T-helper 17 cell (primary cell): ENCODE measurements around the gene ELAVL2. TPM values are rescaled to one million over a fixed set of nuclear protein-coding genes. Genes with fewer than 3 reads are reported as not detected.

Experiments used
- ATAC-seq: fragments of 150-1000 bp; cut with Tn5 transposase; 2 replicates; pipeline ENCODE4 v1.10.0; 2021; ENCODE audit warnings: mild to moderate bottlenecking, moderate library complexity
- DNase-seq, 3 donors: peaks; one replicate each; pipeline versions ENCODE4 v3.0.0 to v3.0.0-alpha.2; 2020 to 2021
- H3K9me3 ChIP-seq: one replicate; pipeline ENCODE4 v1.7.0; 2013; ENCODE audit warnings: low read length, mild to moderate bottlenecking; ENCODE audit not compliant: control insufficient read depth, poor library complexity, severe bottlenecking
- H3K27ac Mint-ChIP-seq: one replicate; pipeline ENCODE4 v1.8.0; 2022; ENCODE audit warnings: mild to moderate bottlenecking, moderate library complexity, mixed read lengths
- H3K27me3 Mint-ChIP-seq: one replicate; pipeline ENCODE4 v1.8.0; 2022; ENCODE audit warnings: mixed read lengths
- H3K36me3 Mint-ChIP-seq: one replicate; pipeline ENCODE4 v1.8.0; 2022; ENCODE audit warnings: low read depth, mixed read lengths
- H3K4me1 Mint-ChIP-seq: one replicate; pipeline ENCODE4 v1.8.0; 2022; ENCODE audit warnings: mild to moderate bottlenecking, mixed read lengths
- H3K4me3 Mint-ChIP-seq: one replicate; pipeline ENCODE4 v1.8.0; 2022; ENCODE audit warnings: mild to moderate bottlenecking, moderate library complexity, mixed read lengths
- total RNA-seq, 4 donors: library from RNA in 2 of 4; stranded (reverse) in 2 of 4; gene quantifications; one replicate each; pipeline ENCODE4 v1.2.3 and lab custom pipeline; 2022 to 2026

ELAVL2 gene
- total RNA-seq, 2 donors from 2014 or later, result not detected

GRCh38 chr9:23707249-23707648 lies 118.8 kb downstream of the ELAVL2 start:
- no peak overlapping the region for H3K27ac Mint-ChIP-seq
- DNase-seq (no peak), ATAC-seq (no peak)
- no peaks in the 10 kb centered on the region for H3K36me3 Mint-ChIP-seq
- H3K4me3 Mint-ChIP-seq, result no peak overlapping the region
- H3K27me3 Mint-ChIP-seq, result no peaks in the 10 kb centered on the region
- H3K9me3 ChIP-seq, result no peaks in the 10 kb centered on the region
- H3K4me1 Mint-ChIP-seq, result no peaks in the 10 kb centered on the region

DNA sequence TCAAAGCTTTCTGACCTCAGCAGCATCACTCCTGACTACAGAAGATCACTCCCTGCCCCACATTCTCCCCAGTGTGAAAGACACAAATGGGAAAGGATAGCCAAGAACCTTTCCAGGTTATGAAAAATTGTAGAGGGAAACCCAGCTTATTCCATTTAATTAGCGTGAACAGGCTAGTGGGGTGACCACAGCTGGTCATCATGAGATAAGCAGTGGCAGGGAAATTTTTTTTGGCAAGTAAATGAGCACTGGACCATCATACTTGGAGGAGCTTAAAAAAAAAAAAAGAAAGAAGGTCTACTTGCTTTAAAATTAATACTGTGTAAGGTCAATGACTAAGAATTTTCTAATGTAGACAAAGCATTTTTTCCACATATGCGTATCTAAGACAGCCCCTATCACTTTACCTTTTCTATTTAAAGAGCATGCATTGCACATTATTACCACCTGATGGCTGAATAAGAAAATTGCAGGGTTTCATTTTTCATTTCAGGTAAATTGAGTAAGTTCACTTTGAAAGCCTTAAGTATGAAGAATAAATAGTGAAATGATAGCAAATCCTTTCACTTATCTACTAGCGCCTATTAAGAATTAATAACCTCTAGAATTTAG lies 123.6 kb downstream of the ELAVL2 start:
- DNase-seq (no peak), ATAC-seq (no peak)
- H3K4me1 Mint-ChIP-seq, result no peaks in the 10 kb centered on the region
- H3K36me3 Mint-ChIP-seq, result no peaks in the 10 kb centered on the region
- H3K27me3 Mint-ChIP-seq, result no peaks in the 10 kb centered on the region
- no peak overlapping the region for H3K27ac Mint-ChIP-seq
- H3K4me3 Mint-ChIP-seq, result no peak overlapping the region
- no peaks in the 10 kb centered on the region for H3K9me3 ChIP-seq

GRCh38 chr9:23701291-23701690 lies 124.7 kb downstream of the ELAVL2 start:
- H3K36me3 Mint-ChIP-seq, result no peaks in the 10 kb centered on the region
- no peak overlapping the region for H3K27ac Mint-ChIP-seq
- DNase-seq, result no peak
- no peak overlapping the region for H3K4me3 Mint-ChIP-seq
- H3K27me3 Mint-ChIP-seq, result no peaks in the 10 kb centered on the region
- H3K9me3 ChIP-seq, result no peaks in the 10 kb centered on the region
- no peaks in the 10 kb centered on the region for H3K4me1 Mint-ChIP-seq
- no peak for ATAC-seq

- no peaks in the 10 kb centered on the region for H3K9me3 ChIP-seq
- Mint-ChIP-seq H3K4me3 (no peak overlapping the region), H3K4me1 (no peaks in the 10 kb centered on the region), H3K36me3 (no peaks in the 10 kb centered on the region), H3K27me3 (no peaks in the 10 kb centered on the region), H3K27ac (no peak overlapping the region)
- DNase-seq (no peak), ATAC-seq (no peak)
Observed at GRCh38 chr9:23700359-23700758, 125.7 kb downstream of the ELAVL2 start.

- Mint-ChIP-seq H3K27me3 (no peaks in the 10 kb centered on the region), H3K27ac (no peak overlapping the region)
- DNase-seq, result no peak
Observed at GRCh38 chr9:23698161-23698560, 127.9 kb downstream of the ELAVL2 start.

DNA sequence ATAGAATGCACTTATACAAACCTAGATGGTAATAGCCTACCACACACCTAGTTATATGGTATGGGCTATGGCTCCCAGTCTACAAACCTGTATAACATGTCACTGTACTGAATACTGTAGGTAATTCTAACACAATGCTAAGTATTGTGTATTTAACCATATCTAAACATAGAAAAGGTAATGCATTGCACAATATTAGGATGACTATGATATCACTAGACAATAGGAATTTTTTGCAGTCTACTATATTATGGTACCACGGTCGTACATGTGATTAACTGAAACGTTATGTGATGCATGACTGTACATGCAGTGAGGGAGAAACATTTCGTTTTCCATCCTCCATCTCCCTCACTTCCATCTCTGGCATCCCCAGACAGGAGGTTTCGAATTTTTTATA lies 130.5 kb downstream of the ELAVL2 start:
- Mint-ChIP-seq H3K27me3 (no peaks in the 10 kb centered on the region), H3K27ac (no peak overlapping the region), H3K4me1 (no peaks in the 10 kb centered on the region), H3K4me3 (no peak overlapping the region), H3K36me3 (no peaks in the 10 kb centered on the region)
- no peak for ATAC-seq
- no peaks in the 10 kb centered on the region for H3K9me3 ChIP-seq
- no peak for DNase-seq

More at GRCh38 chr9:23698161-23698560, 127.9 kb downstream of the ELAVL2 start:
- H3K9me3 ChIP-seq, result no peaks in the 10 kb centered on the region
- no peak for ATAC-seq
- Mint-ChIP-seq H3K36me3 (no peaks in the 10 kb centered on the region), H3K4me3 (no peak overlapping the region), H3K4me1 (no peaks in the 10 kb centered on the region)

DNA sequence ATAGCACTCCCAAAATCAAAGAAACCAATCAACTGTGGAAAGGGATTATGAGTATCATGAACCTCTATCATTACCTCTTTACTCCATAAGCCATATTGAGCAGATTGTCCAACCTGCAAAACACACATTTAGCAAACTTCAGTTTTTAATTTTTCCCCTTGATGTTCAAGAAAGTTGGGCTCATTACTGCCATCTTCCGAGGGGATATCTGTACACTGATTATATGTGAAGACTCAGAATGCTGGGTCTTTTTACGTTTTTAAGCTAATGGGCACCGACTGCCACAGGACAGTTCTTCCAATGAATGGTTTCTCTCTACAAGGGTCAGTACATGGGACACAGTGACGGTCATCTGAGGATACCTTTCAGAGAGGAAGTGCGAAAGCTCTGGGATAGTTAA lies 132.7 kb downstream of the ELAVL2 start:
- DNase-seq, result no peak
- no peaks in the 10 kb centered on the region for H3K27me3 Mint-ChIP-seq
- H3K9me3 ChIP-seq, result no peaks in the 10 kb centered on the region
- H3K36me3 Mint-ChIP-seq, result no peaks in the 10 kb centered on the region
- no peak overlapping the region for H3K4me3 Mint-ChIP-seq
- no peak for ATAC-seq
- no peak overlapping the region for H3K27ac Mint-ChIP-seq
- H3K4me1 Mint-ChIP-seq, result no peaks in the 10 kb centered on the region

GRCh38 chr9:23686896-23687295 lies 139.1 kb downstream of the ELAVL2 start:
- Mint-ChIP-seq H3K36me3 (no peaks in the 10 kb centered on the region), H3K27me3 (no peaks in the 10 kb centered on the region), H3K4me3 (no peak overlapping the region), H3K4me1 (no peaks in the 10 kb centered on the region), H3K27ac (no peak overlapping the region)
- H3K9me3 ChIP-seq, result no peaks in the 10 kb centered on the region
- DNase-seq (no peak), ATAC-seq (no peak)

GRCh38 chr9:23686257-23686656 lies 139.8 kb downstream of the ELAVL2 start:
- Mint-ChIP-seq H3K4me3 (no peak overlapping the region), H3K27me3 (no peaks in the 10 kb centered on the region)
- ATAC-seq, result no peak

GRCh38 chr9:23683611-23684061 lies 142.4 kb downstream of the ELAVL2 start:
- no peaks in the 10 kb centered on the region for H3K27me3 Mint-ChIP-seq
- no peaks in the 10 kb centered on the region for H3K4me1 Mint-ChIP-seq
- no peak overlapping the region for H3K4me3 Mint-ChIP-seq
- ATAC-seq (no peak), DNase-seq (no peak)
- H3K27ac Mint-ChIP-seq, result no peak overlapping the region
- H3K36me3 Mint-ChIP-seq, result no peaks in the 10 kb centered on the region
- peaks cover 3% of the 10 kb centered on the region for H3K9me3 ChIP-seq

More at GRCh38 chr9:23686257-23686656, 139.8 kb downstream of the ELAVL2 start:
- DNase-seq, result no peak
- H3K4me1 Mint-ChIP-seq, result no peaks in the 10 kb centered on the region
- no peaks in the 10 kb centered on the region for H3K36me3 Mint-ChIP-seq
- no peak overlapping the region for H3K27ac Mint-ChIP-seq
- H3K9me3 ChIP-seq, result peaks cover under 1% of the 10 kb centered on the region

- Mint-ChIP-seq H3K4me3 (no peak overlapping the region), H3K27me3 (no peaks in the 10 kb centered on the region), H3K4me1 (no peaks in the 10 kb centered on the region), H3K27ac (no peak overlapping the region), H3K36me3 (no peaks in the 10 kb centered on the region)
- ATAC-seq (no peak), DNase-seq (no peak)
- H3K9me3 ChIP-seq, result peaks cover 3% of the 10 kb centered on the region
Observed at GRCh38 chr9:23682891-23683431, 143.1 kb downstream of the ELAVL2 start.

DNA sequence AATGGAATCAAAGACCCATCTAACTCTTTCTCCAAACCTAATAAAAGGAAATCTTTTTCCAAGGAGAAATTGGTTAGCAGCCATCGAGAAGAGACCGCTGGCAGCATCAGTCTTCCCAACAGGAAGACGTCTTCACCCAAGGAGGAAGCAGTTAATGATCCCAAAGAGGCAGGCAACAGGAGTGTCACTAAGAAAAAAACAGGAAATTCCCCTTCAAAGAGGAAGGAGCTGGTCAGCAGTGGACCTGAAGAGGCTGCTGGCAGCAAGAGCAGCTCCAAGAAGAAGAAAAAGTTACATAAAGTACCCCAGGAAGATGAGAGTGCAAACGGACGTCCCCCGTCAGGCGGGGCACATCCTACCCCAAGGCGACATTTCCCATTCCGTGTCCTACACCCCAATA lies 143.7 kb downstream of the ELAVL2 start:
- H3K4me3 Mint-ChIP-seq, result no peak overlapping the region
- H3K27ac Mint-ChIP-seq, result no peak overlapping the region
- no peaks in the 10 kb centered on the region for H3K4me1 Mint-ChIP-seq
- no peaks in the 10 kb centered on the region for H3K27me3 Mint-ChIP-seq
- no peaks in the 10 kb centered on the region for H3K36me3 Mint-ChIP-seq
- DNase-seq (no peak), ATAC-seq (no peak)
- H3K9me3 ChIP-seq, result peaks cover 3% of the 10 kb centered on the region

GRCh38 chr9:23677446-23677845 lies 148.6 kb downstream of the ELAVL2 start:
- no peaks in the 10 kb centered on the region for H3K4me1 Mint-ChIP-seq
- no peak overlapping the region for H3K4me3 Mint-ChIP-seq
- H3K27me3 Mint-ChIP-seq, result no peaks in the 10 kb centered on the region

GRCh38 chr9:23674016-23674585 lies 151.9 kb downstream of the ELAVL2 start:
- DNase-seq, result no peak
- H3K36me3 Mint-ChIP-seq, result no peaks in the 10 kb centered on the region
- no peaks in the 10 kb centered on the region for H3K27me3 Mint-ChIP-seq
- H3K9me3 ChIP-seq, result no peaks in the 10 kb centered on the region
- H3K27ac Mint-ChIP-seq, result no peak overlapping the region
- no peak for ATAC-seq
- H3K4me1 Mint-ChIP-seq, result no peaks in the 10 kb centered on the region
- H3K4me3 Mint-ChIP-seq, result no peak overlapping the region

More at GRCh38 chr9:23677446-23677845, 148.6 kb downstream of the ELAVL2 start:
- no peaks in the 10 kb centered on the region for H3K36me3 Mint-ChIP-seq
- peaks cover 3% of the 10 kb centered on the region for H3K9me3 ChIP-seq
- ATAC-seq (no peak), DNase-seq (no peak)
- no peak overlapping the region for H3K27ac Mint-ChIP-seq
